NCI-H2029 (cell line): ENCODE data around the gene IL19.
A peak's percentile ranks its signal among the peaks of the same experiment; 100 is the strongest.

Source experiments
- DNase-seq: peaks from one replicate; lab custom pipeline; 2025; lab: John Stamatoyannopoulos, UW

IL19 gene

GRCh38 chr1:206863266-206863665 is 92.7 kb downstream of the IL19 start:
- DNase-seq = peak; percentile 30

- peak; percentile 84 for DNase-seq
Measured at GRCh38 chr1:206864939-206865671, 94.5 kb downstream of the IL19 start, which contains the start of gene IL20. Gene IL20 (plus strand): TSS chr1:206865623. CDS start chr1:206865853, 230 bp downstream.

- no peak for DNase-seq
Measured at GRCh38 chr1:206866062-206866461, 95.5 kb downstream of the IL19 start.

- DNase-seq = no peak
Measured at GRCh38 chr1:206867239-206867638, 96.7 kb downstream of the IL19 start.

- DNase-seq = no peak
Measured at GRCh38 chr1:206867716-206868115, 97.1 kb downstream of the IL19 start.

GRCh38 chr1:206868264-206868663 is 97.7 kb downstream of the IL19 start:
- DNase-seq = no peak

GRCh38 chr1:206872139-206872538 is 101.6 kb downstream of the IL19 start:
- no peak for DNase-seq

GRCh38 chr1:206873603-206874188 is 103.1 kb downstream of the IL19 start:
- DNase-seq = no peak

- DNase-seq = no peak
Measured at GRCh38 chr1:206875752-206876377, 105.3 kb downstream of the IL19 start.

- DNase-seq = no peak
Measured at GRCh38 chr1:206878456-206878855, 107.9 kb downstream of the IL19 start.

GRCh38 chr1:206880314-206880713 is 109.7 kb downstream of the IL19 start:
- DNase-seq = no peak

- DNase-seq = no peak
Measured at GRCh38 chr1:206882555-206882954, 112.0 kb downstream of the IL19 start.

GRCh38 chr1:206883160-206883559 is 112.6 kb downstream of the IL19 start:
- no peak for DNase-seq

GRCh38 chr1:206883876-206884275 is 113.3 kb downstream of the IL19 start:
- no peak for DNase-seq

- DNase-seq = no peak
Measured at GRCh38 chr1:206885341-206886060, 114.9 kb downstream of the IL19 start.

- DNase-seq = no peak
Measured at GRCh38 chr1:206886831-206887230, 116.3 kb downstream of the IL19 start.

GRCh38 chr1:206887701-206888100 is 117.1 kb downstream of the IL19 start:
- no peak for DNase-seq

GRCh38 chr1:206890125-206891060 is 119.8 kb downstream of the IL19 start:
- DNase-seq = peak; percentile 8

- DNase-seq = no peak
Measured at GRCh38 chr1:206891412-206891811, 120.8 kb downstream of the IL19 start.
